SK-N-SH (cell line): ENCODE results near the gene DCP1B. TPM values are rescaled to one million over a fixed set of nuclear protein-coding genes. Genes with fewer than 3 reads are reported as not detected.

ENCODE experiments used
- CTCF ChIA-PET: fragments of 300-600, 350-600 bp; formaldehyde crosslinking; extraction: SDS; loops from one replicate; lab custom pipeline; 2021; lab: Yijun Ruan, JAX
- POLR2A ChIA-PET: fragments of 350-600 bp; sonication (Branson Sonifier 250); formaldehyde crosslinking; extraction: SDS; loops from one replicate; lab custom pipeline; 2020; ENCODE audit warnings: antibody characterized with exemption, inconsistent platforms; lab: Yijun Ruan, JAX
- DNase-seq: peaks from one replicate; pipeline ENCODE4 v3.0.0; 2012
- H2AFZ ChIP-seq: fragments of 200-600 bp; sonication (generic); 2 replicates; pipeline ENCODE4 v1.8.1; 2016; ENCODE audit warnings: antibody characterized with exemption, mild to moderate bottlenecking, low read depth
- H3F3A ChIP-seq: fragments of 200-600 bp; sonication (generic); replicated peaks from 2 replicates; pipeline ENCODE3; 2016; ENCODE audit warnings: antibody characterized with exemption, mild to moderate bottlenecking; ENCODE audit not compliant: insufficient read depth
- H3K27ac ChIP-seq, 2 experiments: fragments of 200-500 bp in 1 of 2; fragments of 200-600 bp in 1 of 2; sonication (Bioruptor generic) in 1 of 2; sonication (generic), shearing (Covaris generic) in 1 of 2; 2 replicates each; pipeline versions ENCODE4 v1.5.1 to v1.6.1; 2014 to 2016; ENCODE audit warnings: low read depth in 2 of 2, inconsistent platforms in 1 of 2, low read length in 1 of 2, mild to moderate bottlenecking in 1 of 2, mixed read lengths in 1 of 2
- H3K27me3 ChIP-seq: fragments of 200-600 bp; sonication (generic), shearing (Covaris generic); 2 replicates; pipeline ENCODE4 v1.6.1; 2016; ENCODE audit warnings: mixed run types; ENCODE audit not compliant: insufficient read depth
- H3K36me3 ChIP-seq, 2 experiments: fragments of 200-500 bp in 1 of 2; fragments of 200-600 bp in 1 of 2; sonication (Bioruptor generic) in 1 of 2; sonication (generic) in 1 of 2; replicated peaks in 1 of 2; 2 replicates each; pipeline versions ENCODE3 to v1.5.1; 2014 to 2016; ENCODE audit warnings: low read length in 1 of 2, mild to moderate bottlenecking in 1 of 2; ENCODE audit not compliant: insufficient read depth in 2 of 2, control insufficient read depth in 1 of 2
- H3K4me1 ChIP-seq, 2 experiments: fragments of 200-500 bp in 1 of 2; fragments of 200-600 bp in 1 of 2; sonication (Bioruptor generic) in 1 of 2; sonication (generic), shearing (Covaris generic) in 1 of 2; 2 replicates each; pipeline versions ENCODE4 v1.5.1 to v1.6.1; 2014 to 2016; ENCODE audit warnings: low read depth in 1 of 2, low read length in 1 of 2, mixed run types in 1 of 2; ENCODE audit not compliant: insufficient read depth in 2 of 2, control insufficient read depth in 1 of 2
- H3K4me2 ChIP-seq: fragments of 200-600 bp; sonication (generic), shearing (Covaris generic); 2 replicates; pipeline ENCODE4 v1.6.1; 2017; ENCODE audit warnings: mixed run types
- H3K4me3 ChIP-seq, 2 experiments: fragments of 200-500 bp in 1 of 2; fragments of 200-600 bp in 1 of 2; sonication (Bioruptor generic) in 1 of 2; sonication (generic), shearing (Covaris generic) in 1 of 2; 2 replicates each; pipeline versions ENCODE4 v1.5.1 to v1.8.1; 2014 to 2016; ENCODE audit warnings: low read depth in 2 of 2, inconsistent platforms in 1 of 2, low read length in 1 of 2, mild to moderate bottlenecking in 1 of 2, mixed read lengths in 1 of 2, moderate library complexity in 1 of 2
- H3K79me2 ChIP-seq: fragments of 200-600 bp; sonication (generic); 2 replicates; pipeline ENCODE4 v1.8.1; 2017; ENCODE audit warnings: mild to moderate bottlenecking; ENCODE audit not compliant: insufficient read depth
- H3K9ac ChIP-seq: fragments of 200-600 bp; sonication (generic); 2 replicates; pipeline ENCODE4 v1.6.1; 2017; ENCODE audit warnings: mixed run types
- H3K9me2 ChIP-seq: fragments of 200-600 bp; sonication (generic); 2 replicates; pipeline ENCODE4 v1.6.1; 2017; ENCODE audit warnings: mixed run types
- H3K9me3 ChIP-seq: fragments of 200-600 bp; sonication (generic); 2 replicates; pipeline ENCODE4 v1.6.1; 2017; ENCODE audit warnings: mixed run types, mild to moderate bottlenecking, moderate library complexity
- H4K20me1 ChIP-seq: fragments of 200-600 bp; sonication (generic); 2 replicates; pipeline ENCODE4 v1.6.1; 2017; ENCODE audit warnings: mild to moderate bottlenecking, mixed run types; ENCODE audit not compliant: insufficient read depth
- CHD2 ChIP-seq: fragments of 150-350 bp; IDR thresholded peaks from 2 replicates; pipeline ENCODE4 v1.6.1; 2018; ENCODE audit warnings: low read length; ENCODE audit not compliant: partially characterized antibody
- ELF1 ChIP-seq: IDR thresholded peaks from 2 replicates; pipeline ENCODE4 v1.4.0; 2012
- EP300 ChIP-seq, 2 experiments: IDR thresholded peaks; 2 replicates each; pipeline versions ENCODE4 v1.4.0 to v1.6.1; 2012; ENCODE audit warnings: borderline replicate concordance in 1 of 2, low read depth in 1 of 2, low read length in 1 of 2
- EZH2phosphoT487 ChIP-seq: fragments of 200-600 bp; sonication (generic); IDR thresholded peaks from 2 replicates; pipeline ENCODE4 v1.6.1; 2017; ENCODE audit warnings: low read depth, mixed run types, mild to moderate bottlenecking, antibody characterized with exemption, moderate library complexity, borderline replicate concordance
- FOSL2 ChIP-seq: IDR thresholded peaks from 2 replicates; pipeline ENCODE4 v1.4.0; 2012; ENCODE audit warnings: low read depth, mild to moderate bottlenecking, moderate library complexity, borderline replicate concordance
- FOXJ3 ChIP-seq: sonication (generic); formaldehyde crosslinking; IDR thresholded peaks from 2 replicates; pipeline ENCODE4 v1.5.1; 2020; ENCODE audit warnings: mild to moderate bottlenecking, missing genetic modification reagents
- GABPA ChIP-seq: IDR thresholded peaks from 2 replicates; pipeline ENCODE4 v1.4.0; 2012; ENCODE audit warnings: low read depth, mild to moderate bottlenecking
- GATA2 ChIP-seq: sonication (generic); formaldehyde crosslinking; IDR thresholded peaks from 2 replicates; pipeline ENCODE4 v1.5.0; 2020; ENCODE audit warnings: mild to moderate bottlenecking, missing genetic modification reagents
- IRF3 ChIP-seq: fragments of 150-350 bp; IDR thresholded peaks from 2 replicates; pipeline ENCODE4 v1.6.1; 2016; ENCODE audit warnings: mild to moderate bottlenecking, low read depth, low read length
- JUND ChIP-seq: IDR thresholded peaks from 2 replicates; pipeline ENCODE4 v1.4.0; 2012
- MEF2A ChIP-seq: IDR thresholded peaks from 2 replicates; pipeline ENCODE4 v1.4.0; 2012; ENCODE audit warnings: low read depth, borderline replicate concordance
- MXI1 ChIP-seq: IDR thresholded peaks from 2 replicates; pipeline ENCODE4 v1.6.1; 2012; ENCODE audit warnings: mild to moderate bottlenecking, low read depth, low read length, improper control_type of control experiment
- NFIC ChIP-seq: IDR thresholded peaks from 2 replicates; pipeline ENCODE4 v1.4.0; 2012; ENCODE audit warnings: borderline replicate concordance
- NRF1 ChIP-seq: IDR thresholded peaks from 2 replicates; pipeline ENCODE4 v1.6.1; 2012; ENCODE audit warnings: low read depth, mild to moderate bottlenecking, low read length
- PBX3 ChIP-seq: IDR thresholded peaks from 2 replicates; pipeline ENCODE4; 2012
- POLR2AphosphoS5 ChIP-seq: IDR thresholded peaks from 2 replicates; pipeline ENCODE4 v1.6.1; 2012; ENCODE audit warnings: low read depth, low read length
- RAD21 ChIP-seq: IDR thresholded peaks from 2 replicates; pipeline ENCODE4 v1.6.1; 2012; ENCODE audit warnings: mild to moderate bottlenecking, low read length
- RCOR1 ChIP-seq: fragments of 150-350 bp; IDR thresholded peaks from 2 replicates; pipeline ENCODE4 v1.6.1; 2017; ENCODE audit warnings: antibody characterized with exemption, low read length
- RXRA ChIP-seq: IDR thresholded peaks from 2 replicates; pipeline ENCODE4 v1.4.0; 2012; ENCODE audit warnings: low read depth, mild to moderate bottlenecking, borderline replicate concordance
- SIN3A ChIP-seq: IDR thresholded peaks from 2 replicates; pipeline ENCODE4 v1.6.1; 2012; ENCODE audit warnings: low read depth, mild to moderate bottlenecking, low read length, moderate library complexity, borderline replicate concordance
- SMC3 ChIP-seq: IDR thresholded peaks from 2 replicates; pipeline ENCODE4 v1.6.1; 2012; ENCODE audit warnings: low read depth, low read length, improper control_type of control experiment
- TAF1 ChIP-seq: IDR thresholded peaks from 2 replicates; pipeline ENCODE4 v1.6.1; 2012; ENCODE audit warnings: low read depth, mild to moderate bottlenecking, low read length, moderate library complexity, borderline replicate concordance
- TCF12 ChIP-seq: IDR thresholded peaks from 2 replicates; pipeline ENCODE4 v1.4.0; 2012
- TEAD4 ChIP-seq: IDR thresholded peaks from 2 replicates; pipeline ENCODE4 v1.4.0; 2012; ENCODE audit warnings: mild to moderate bottlenecking, borderline replicate concordance; ENCODE audit not compliant: insufficient read depth
- USF2 ChIP-seq: fragments of 150-350 bp; IDR thresholded peaks from 2 replicates; pipeline ENCODE4 v1.6.1; 2017; ENCODE audit warnings: antibody characterized with exemption, low read length, low read depth, borderline replicate concordance
- YY1 ChIP-seq: IDR thresholded peaks from 2 replicates; pipeline ENCODE4 v1.4.0; 2012; ENCODE audit warnings: low read depth, mild to moderate bottlenecking
- WGBS: methylation state at CpG from one replicate; pipeline ENCODE4 v1.1.6; 2017; ENCODE audit warnings: low lambda C conversion rate; 5-methylcytosine and 5-hydroxymethylcytosine counted together
- polyA plus RNA-seq, 3 experiments: library from polyadenylated mRNA; depleted of rRNA; stranded (reverse); fragments of >200 nt; gene quantifications; 2 replicates each; pipeline ENCODE4 v1.2.3, GENCODE V29; 2012
- TF ChIP-seq, protein P1 (sequence below): IDR thresholded peaks from 2 replicates; pipeline ENCODE4 v1.4.0; 2012; ENCODE audit warnings: low read depth, borderline replicate concordance
- TF ChIP-seq, protein P2 (sequence below): IDR thresholded peaks from 2 replicates; pipeline ENCODE4 v1.4.0; 2012; ENCODE audit warnings: low read depth, borderline replicate concordance

Gene DCP1B
- polyA plus RNA-seq, 1 of the 3 experiments (the other 2 are of a cell fraction) = 18.8 TPM

GRCh38 chr12:2013527-2014223, 9.4 kb upstream of the DCP1B start:
- H3K4me1 ChIP-seq = peaks cover 0 to 47% of the 10 kb centered on the region in 2 experiments; a peak in 2 of 4 replicates
- ChIA-PET POLR2A (interaction anchor here (2.4 kb wide), 1 partner anchor 9 kb away, joined by 13 read pairs; the partner anchor contains the start of gene DCP1B), CTCF (interaction anchor here (0.7 to 3.3 kb wide), 10 partner anchors 9 to 569 kb away, joined by 3 to 10 read pairs (median 4); partner anchors contain the start of gene DCP1B)
- H3K79me2 ChIP-seq = no peaks in the 10 kb centered on the region
- peak; percentile 69 for DNase-seq
- peak overlapping the region; percentile 16 to 93; a peak in 3 of 4 replicates for H3K27ac ChIP-seq
- no peak overlapping the region for H3K4me2 ChIP-seq
- H3K27me3 ChIP-seq = no peaks in the 10 kb centered on the region
- no peak overlapping the region for H3K9ac ChIP-seq
- no peaks in the 10 kb centered on the region for H4K20me1 ChIP-seq
- H3F3A ChIP-seq = no peaks in the 10 kb centered on the region
- H3K36me3 ChIP-seq = no peaks in the 10 kb centered on the region
- H2AFZ ChIP-seq = no peak overlapping the region
- 39% methylated on average over 4 of the region's 4 CpGs for WGBS
- H3K4me3 ChIP-seq = no peak overlapping the region
- H3K9me2 ChIP-seq = no peaks in the 10 kb centered on the region
- no peaks in the 10 kb centered on the region for H3K9me3 ChIP-seq
- TF ChIP-seq GATA2 (CRISPR knock-in tag) = peak; percentile 80
- TF ChIP-seq, protein P1, sequence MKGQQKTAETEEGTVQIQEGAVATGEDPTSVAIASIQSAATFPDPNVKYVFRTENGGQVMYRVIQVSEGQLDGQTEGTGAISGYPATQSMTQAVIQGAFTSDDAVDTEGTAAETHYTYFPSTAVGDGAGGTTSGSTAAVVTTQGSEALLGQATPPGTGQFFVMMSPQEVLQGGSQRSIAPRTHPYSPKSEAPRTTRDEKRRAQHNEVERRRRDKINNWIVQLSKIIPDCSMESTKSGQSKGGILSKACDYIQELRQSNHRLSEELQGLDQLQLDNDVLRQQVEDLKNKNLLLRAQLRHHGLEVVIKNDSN = no peak
- TF ChIP-seq, protein P2, sequence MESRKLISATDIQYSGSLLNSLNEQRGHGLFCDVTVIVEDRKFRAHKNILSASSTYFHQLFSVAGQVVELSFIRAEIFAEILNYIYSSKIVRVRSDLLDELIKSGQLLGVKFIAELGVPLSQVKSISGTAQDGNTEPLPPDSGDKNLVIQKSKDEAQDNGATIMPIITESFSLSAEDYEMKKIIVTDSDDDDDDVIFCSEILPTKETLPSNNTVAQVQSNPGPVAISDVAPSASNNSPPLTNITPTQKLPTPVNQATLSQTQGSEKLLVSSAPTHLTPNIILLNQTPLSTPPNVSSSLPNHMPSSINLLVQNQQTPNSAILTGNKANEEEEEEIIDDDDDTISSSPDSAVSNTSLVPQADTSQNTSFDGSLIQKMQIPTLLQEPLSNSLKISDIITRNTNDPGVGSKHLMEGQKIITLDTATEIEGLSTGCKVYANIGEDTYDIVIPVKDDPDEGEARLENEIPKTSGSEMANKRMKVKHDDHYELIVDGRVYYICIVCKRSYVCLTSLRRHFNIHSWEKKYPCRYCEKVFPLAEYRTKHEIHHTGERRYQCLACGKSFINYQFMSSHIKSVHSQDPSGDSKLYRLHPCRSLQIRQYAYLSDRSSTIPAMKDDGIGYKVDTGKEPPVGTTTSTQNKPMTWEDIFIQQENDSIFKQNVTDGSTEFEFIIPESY = no peak
- no peak for TF ChIP-seq JUND
- TF ChIP-seq MEF2A = no peak
- no peak for TF ChIP-seq IRF3
- TF ChIP-seq ELF1 = no peak
- no peak for TF ChIP-seq USF2
- no peak for TF ChIP-seq GABPA
- no peak for TF ChIP-seq EZH2phosphoT487
- peak; percentile 40 for TF ChIP-seq RAD21
- 0 out of 2 replicates have a peak, but pooled peaks have one; percentile 9 for TF ChIP-seq MXI1
- TF ChIP-seq FOXJ3 (CRISPR knock-in tag) = peak; percentile 35; the same call in 1 of the 2 replicates
- TF ChIP-seq POLR2AphosphoS5 = no peak
- TF ChIP-seq NRF1 = no peak
- TF ChIP-seq CHD2 = peak; percentile 39
- peak; percentile 37 for TF ChIP-seq TCF12
- TF ChIP-seq FOSL2 = no peak
- no peak for TF ChIP-seq TAF1
- no peak for TF ChIP-seq YY1
- no peak for TF ChIP-seq SIN3A
- TF ChIP-seq TEAD4 = no peak
- no peak for TF ChIP-seq PBX3
- TF ChIP-seq EP300 (IDR thresholded peaks at IDR 0.05; ENCODE audit: borderline replicate concordance in 1 of 2, low read depth in 1 of 2, low read length in 1 of 2) = peak in 1 of 2 experiments; percentile 80; a peak in 2 of 4 replicates
- no peak for TF ChIP-seq RXRA
- TF ChIP-seq SMC3 = no peak
- TF ChIP-seq NFIC = no peak
- TF ChIP-seq RCOR1 = peak; percentile 85
